Liver (tissue), 3 donors: ENCODE data around the gene CD82.

Experiments used
- CTCF ChIP-seq: fragments of 150-350 bp; IDR thresholded peaks from 2 replicates; pipeline ENCODE4 v1.5.1; 2017; ENCODE audit warnings: improper control_type of control experiment, low read depth, low read length; ENCODE audit not compliant: missing input control
- FOXA1 ChIP-seq: IDR thresholded peaks from 2 replicates; pipeline ENCODE4 v1.6.1; 2016; ENCODE audit warnings: antibody characterized with exemption
- GABPA ChIP-seq, 2 donors: IDR thresholded peaks in 1 of 2; conservative IDR thresholded peaks in 1 of 2; 2 replicates each; pipeline ENCODE4 v1.6.1; 2016; ENCODE audit warnings: antibody characterized with exemption in 2 of 2, mild to moderate bottlenecking in 1 of 2, moderate library complexity in 1 of 2
- HNF4G ChIP-seq: IDR thresholded peaks from 2 replicates; pipeline ENCODE4 v1.6.1; 2016; ENCODE audit warnings: antibody characterized with exemption
- JUND ChIP-seq, 2 donors: IDR thresholded peaks; 2 replicates each; pipeline ENCODE4 v1.6.1; 2016; ENCODE audit warnings: antibody characterized with exemption in 2 of 2
- RAD21 ChIP-seq, 2 donors: IDR thresholded peaks; 2 replicates each; pipeline ENCODE4 v1.6.1; 2016; ENCODE audit warnings: antibody characterized with exemption in 2 of 2, mild to moderate bottlenecking in 2 of 2
- REST ChIP-seq: IDR thresholded peaks from 2 replicates; pipeline ENCODE4 v1.6.1; 2016; ENCODE audit warnings: antibody characterized with exemption, mild to moderate bottlenecking
- RXRA ChIP-seq, 2 donors: IDR thresholded peaks; 2 replicates each; pipeline ENCODE4 v1.6.1; 2017 to 2018; ENCODE audit warnings: antibody characterized with exemption in 2 of 2, mild to moderate bottlenecking in 1 of 2
- SP1 ChIP-seq: IDR thresholded peaks from 2 replicates; pipeline ENCODE4 v1.6.1; 2018; ENCODE audit warnings: antibody characterized with exemption, mild to moderate bottlenecking
- TAF1 ChIP-seq: conservative IDR thresholded peaks from 2 replicates; pipeline ENCODE4 v1.6.1; 2016; ENCODE audit warnings: antibody characterized with exemption, mild to moderate bottlenecking
- YY1 ChIP-seq: IDR thresholded peaks from 2 replicates; pipeline ENCODE4 v1.6.1; 2016; ENCODE audit warnings: antibody characterized with exemption, mild to moderate bottlenecking
- TF ChIP-seq, protein P1 (sequence below): IDR thresholded peaks from 2 replicates; pipeline ENCODE4 v1.6.1; 2016; ENCODE audit warnings: antibody characterized with exemption
- TF ChIP-seq, protein P2 (sequence below): IDR thresholded peaks from 2 replicates; pipeline ENCODE4 v1.6.1; 2016; ENCODE audit warnings: antibody characterized with exemption
- donor health status: healthy.
- donor health status: healthy.

DNA sequence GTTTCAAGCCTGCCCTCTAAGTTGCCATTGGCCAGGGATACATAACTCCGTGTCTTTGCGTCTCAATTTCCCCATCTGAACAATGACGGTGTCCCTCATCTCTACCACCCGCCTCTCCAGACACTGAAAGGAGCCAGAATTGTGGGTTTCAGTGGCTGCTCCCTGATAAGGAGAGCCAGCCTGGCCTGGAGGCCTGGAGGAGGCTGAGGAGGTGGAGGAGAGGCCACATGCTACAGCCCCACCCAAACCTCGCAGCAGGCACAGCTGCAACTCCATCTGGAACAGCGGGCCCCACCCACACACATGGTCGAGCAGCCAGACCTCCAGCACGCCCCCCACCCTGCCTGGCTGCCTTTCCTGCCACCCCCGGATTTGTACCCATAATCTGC is 34.4 kb upstream of the CD82 start:
- TF ChIP-seq CTCF: no peak
- no peak for TF ChIP-seq YY1
- no peak for TF ChIP-seq JUND (IDR thresholded peaks at IDR 0.05)
- TF ChIP-seq RXRA (IDR thresholded peaks at IDR 0.05): no peak
- TF ChIP-seq RAD21 (IDR thresholded peaks at IDR 0.05): no peak
- TF ChIP-seq, protein P1, sequence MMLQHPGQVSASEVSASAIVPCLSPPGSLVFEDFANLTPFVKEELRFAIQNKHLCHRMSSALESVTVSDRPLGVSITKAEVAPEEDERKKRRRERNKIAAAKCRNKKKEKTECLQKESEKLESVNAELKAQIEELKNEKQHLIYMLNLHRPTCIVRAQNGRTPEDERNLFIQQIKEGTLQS: no peak
- TF ChIP-seq FOXA1: no peak
- no peak for TF ChIP-seq REST
- no peak for TF ChIP-seq SP1
- TF ChIP-seq, protein P2, sequence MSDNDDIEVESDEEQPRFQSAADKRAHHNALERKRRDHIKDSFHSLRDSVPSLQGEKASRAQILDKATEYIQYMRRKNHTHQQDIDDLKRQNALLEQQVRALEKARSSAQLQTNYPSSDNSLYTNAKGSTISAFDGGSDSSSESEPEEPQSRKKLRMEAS: no peak
- no peak for TF ChIP-seq HNF4G
- no peak for TF ChIP-seq TAF1
- TF ChIP-seq GABPA (IDR thresholded peaks at IDR 0.05 in 1 of 2, conservative IDR thresholded peaks at IDR 0.05 in 1 of 2): no peak
